NOMO-1 (cell line): ENCODE data around the gene TRIM67.
"Not testable (repeated sequence)": the region's sequence is repeated elsewhere in the genome, so short reads cannot be mapped to it uniquely, and the experiment has no call there.

Experiments
- DNase-seq, 2 experiments: peaks; one replicate each; lab custom pipeline; 2025; ENCODE audit not compliant: unreplicated experiment in 2 of 2; lab: John Stamatoyannopoulos, UW

The TRIM67 gene

DNA sequence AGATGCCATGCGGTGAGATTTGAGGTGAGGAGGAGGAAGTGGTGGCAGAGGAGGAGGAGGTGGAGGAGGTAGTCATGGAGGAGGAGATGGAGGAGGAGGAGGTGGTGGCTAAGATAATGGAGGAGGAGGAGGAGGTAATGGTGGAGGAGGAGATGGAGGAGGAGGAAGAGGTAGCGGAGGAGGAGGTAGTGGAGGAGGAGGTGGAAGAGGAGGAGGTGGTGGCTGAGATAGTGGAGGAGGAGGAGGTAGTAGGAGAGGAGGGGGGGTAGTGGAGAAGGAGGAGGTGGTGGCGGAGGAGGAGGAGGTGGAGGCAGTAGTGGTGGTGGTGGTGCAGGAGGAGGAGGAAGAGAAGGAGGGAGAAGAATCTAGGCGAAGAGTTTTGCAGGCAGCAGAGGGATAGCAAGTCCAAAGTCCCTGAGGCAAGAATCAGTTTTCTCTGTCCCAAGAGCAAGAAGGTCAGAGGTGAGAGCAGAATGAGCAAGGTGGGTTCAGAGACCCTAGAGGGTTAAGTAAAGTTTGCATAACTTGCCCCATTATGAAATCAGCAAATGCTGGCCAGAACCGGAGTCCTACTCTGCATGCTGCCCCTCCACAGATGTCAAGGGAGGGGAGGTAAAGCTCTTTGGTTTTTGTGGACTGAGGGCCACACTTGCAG lies 40.2 kb downstream of the TRIM67 start:
- DNase-seq, result no peak

DNA sequence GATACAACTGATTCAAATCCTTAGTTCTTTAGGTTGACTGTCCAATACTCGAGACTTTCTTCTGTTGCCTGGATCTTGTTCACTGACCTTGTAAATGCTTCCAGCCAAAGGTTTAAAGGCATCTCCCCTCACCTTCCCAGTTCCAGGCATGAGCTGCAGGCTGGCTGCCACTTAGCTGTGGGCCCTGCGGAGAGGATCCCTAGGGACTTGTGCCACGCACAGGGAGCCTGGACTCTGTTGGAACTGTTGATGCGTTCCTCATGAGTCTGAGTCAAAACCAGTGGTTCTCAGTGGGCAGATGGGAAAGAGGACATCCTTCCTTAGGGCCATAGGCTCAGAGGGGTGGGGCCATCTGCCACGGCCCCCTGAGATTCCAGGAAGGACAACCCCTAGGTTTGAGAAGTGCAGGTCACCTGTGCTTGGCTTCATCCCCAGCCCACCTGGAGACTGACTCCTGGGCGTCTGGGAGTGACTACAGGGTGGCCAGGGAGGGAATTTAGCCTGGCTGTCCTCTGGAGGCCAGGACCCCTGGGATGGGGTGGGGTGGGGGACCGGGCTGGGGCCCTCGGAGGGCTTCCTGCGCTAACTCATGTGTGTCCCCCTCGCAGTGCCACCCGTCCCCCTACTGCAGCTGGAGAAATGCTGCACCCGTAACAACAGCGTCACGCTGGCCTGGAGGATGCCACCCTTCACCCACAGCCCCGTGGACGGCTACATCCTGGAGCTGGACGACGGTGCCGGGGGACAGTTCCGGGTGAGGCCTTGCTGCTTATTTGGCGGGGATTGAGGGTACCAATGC lies 41.6 kb downstream of the TRIM67 start:
- DNase-seq, result no peak

DNA sequence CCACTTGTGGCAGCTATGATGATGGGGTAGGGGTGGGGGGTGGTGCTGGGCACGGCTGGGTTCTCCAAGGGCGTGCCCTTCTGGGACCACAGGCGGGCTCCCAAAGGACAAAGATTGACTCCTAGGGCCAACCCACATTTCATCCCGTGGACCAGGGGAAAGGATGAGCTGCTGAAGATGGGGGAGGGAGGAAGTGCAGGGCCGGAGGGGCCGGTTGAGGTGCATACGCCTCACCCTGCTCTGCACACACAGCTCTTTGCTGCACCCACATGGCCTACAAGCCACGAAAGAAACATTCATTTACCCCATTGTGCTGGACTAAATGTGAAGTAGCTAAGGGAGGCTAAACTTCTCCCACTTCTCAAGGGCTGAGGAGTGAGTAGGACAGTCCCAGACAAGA lies 45.0 kb downstream of the TRIM67 start:
- no peak for DNase-seq

DNA sequence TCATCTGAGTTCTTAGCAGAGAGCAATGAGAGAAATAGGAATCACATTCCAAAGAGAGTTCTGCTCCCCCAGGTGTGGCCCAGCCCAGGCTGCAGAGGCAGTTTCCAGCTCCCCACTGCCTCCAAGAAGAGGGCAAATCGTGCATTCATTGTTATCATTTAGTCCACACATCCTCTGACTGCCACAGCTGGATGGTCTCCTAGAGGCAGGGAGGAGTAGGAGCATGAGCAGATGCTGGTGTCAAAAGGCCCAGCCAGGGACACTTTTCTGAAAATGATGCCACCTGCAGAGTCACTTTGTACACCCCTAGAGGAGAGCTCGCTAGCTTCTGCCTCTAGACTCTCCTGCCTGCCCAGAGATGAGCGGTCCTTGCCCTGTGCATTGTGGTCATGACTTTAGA lies 45.6 kb downstream of the TRIM67 start:
- DNase-seq, result no peak

DNA sequence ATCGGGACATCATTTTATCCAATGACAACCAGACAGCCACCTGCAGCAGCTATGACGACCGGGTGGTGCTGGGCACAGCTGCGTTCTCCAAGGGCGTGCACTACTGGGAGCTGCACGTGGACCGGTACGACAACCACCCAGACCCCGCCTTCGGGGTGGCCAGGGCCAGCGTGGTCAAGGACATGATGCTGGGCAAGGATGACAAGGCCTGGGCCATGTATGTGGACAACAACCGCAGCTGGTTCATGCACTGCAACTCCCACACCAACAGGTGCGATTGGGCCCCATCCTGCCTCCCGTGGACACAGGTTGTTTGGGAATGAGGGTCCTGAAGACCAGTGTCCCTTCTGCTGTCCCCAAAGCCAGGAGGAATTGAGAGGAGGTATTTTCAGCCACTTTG lies 47.1 kb downstream of the TRIM67 start:
- no peak for DNase-seq

DNA sequence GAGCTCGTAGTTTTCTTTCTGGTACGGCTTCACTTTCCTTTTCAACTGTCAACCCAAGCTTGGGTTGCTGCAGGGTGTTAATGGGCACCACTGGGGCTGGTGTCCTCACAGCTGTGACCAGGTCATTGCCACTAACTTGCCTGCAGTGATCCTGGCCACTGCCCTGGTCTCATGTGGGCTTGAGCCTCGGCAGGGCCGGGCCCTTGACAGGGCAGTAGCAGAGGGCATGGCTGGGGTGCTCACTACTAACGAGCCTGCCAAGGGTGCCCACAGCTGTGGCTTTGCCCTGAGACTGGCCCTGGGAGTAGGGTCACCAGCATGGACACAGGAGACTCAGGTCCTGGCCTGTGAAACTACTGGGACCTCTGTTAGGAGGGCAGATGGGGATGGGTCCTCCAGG lies 47.7 kb downstream of the TRIM67 start:
- DNase-seq, result no peak

DNA sequence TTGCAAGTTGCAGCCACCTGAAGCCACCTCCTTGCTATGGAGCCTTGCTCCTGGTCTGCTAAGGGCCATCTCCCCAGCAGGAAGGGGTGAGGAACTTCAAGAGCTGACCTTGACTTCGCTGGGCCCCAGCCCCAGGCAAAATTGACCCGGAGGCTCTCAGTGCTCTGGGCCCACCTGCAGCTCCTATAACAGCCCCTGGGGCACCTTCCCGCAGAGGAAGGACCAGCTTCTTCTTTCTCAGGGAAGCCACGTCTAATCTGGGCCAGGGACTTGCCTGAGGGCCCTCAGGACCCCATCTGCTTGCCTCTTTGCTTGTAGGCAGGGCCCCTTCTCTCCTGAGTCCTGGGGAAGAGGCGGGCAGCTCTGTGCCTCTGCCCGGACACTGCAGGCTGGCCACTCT lies 48.3 kb downstream of the TRIM67 start:
- DNase-seq, result no peak

DNA sequence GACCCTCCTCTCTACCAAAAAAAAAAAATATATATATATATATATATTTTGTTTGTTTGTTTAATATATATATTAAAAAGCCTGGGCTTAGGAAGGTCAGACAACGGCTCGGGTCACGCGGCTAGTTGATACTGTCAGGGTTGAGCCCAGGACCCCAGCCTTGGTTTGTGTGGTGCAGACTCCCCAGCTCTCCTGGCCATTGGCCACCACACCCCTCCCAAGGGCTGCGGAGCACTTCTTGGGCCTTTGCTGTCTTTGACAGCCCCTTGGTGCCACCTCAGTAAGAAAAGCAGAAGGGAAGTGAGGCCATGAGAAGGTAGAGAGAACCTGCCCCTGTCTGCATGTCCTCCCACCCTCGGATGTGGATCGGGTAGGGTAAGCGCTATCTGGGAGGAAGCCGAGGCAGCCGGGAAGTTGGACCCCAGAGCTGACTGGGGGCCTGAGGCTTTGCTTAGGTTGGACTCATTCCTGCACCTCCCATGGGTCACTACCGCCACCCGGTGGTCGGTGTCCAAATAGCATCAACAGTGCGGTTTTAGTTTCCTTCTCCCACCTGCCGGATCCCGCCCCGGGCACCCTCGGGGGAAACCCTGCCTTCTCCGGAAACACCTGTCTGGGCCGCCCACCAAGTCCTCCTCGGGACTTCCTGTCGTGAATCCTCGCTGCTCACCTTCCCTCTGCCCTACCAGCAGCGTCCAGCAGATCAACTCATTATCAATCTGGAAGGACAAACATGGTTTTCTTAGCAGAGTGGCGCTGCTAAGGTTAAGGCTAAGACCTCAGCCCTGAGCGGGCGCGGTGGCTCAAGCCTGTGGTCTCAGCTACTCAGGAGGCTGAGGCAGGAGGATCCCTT lies 49.4 kb downstream of the TRIM67 start:
- peak; percentile 48 to 49 for DNase-seq

DNA sequence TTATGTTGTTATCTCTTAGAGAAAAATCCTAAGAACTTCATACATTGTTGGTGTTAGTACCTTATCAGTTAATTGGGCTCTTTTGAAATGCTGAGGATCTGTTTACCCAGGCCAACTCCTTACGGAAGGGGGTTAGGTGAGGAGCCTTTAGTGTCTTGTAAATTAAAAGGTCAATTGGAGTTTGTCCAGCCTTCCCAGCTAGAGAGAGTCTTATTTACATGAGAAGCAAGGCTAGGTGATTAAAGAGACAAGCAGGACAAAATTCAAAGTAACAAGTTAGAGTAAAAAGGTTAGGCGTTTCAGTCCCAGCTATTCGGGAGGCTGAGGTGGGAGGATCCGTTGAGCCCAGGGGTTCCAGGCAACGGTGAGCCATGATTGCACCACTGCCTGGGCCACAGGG lies 50.4 kb downstream of the TRIM67 start:
- DNase-seq, result not testable (repeated sequence)

DNA sequence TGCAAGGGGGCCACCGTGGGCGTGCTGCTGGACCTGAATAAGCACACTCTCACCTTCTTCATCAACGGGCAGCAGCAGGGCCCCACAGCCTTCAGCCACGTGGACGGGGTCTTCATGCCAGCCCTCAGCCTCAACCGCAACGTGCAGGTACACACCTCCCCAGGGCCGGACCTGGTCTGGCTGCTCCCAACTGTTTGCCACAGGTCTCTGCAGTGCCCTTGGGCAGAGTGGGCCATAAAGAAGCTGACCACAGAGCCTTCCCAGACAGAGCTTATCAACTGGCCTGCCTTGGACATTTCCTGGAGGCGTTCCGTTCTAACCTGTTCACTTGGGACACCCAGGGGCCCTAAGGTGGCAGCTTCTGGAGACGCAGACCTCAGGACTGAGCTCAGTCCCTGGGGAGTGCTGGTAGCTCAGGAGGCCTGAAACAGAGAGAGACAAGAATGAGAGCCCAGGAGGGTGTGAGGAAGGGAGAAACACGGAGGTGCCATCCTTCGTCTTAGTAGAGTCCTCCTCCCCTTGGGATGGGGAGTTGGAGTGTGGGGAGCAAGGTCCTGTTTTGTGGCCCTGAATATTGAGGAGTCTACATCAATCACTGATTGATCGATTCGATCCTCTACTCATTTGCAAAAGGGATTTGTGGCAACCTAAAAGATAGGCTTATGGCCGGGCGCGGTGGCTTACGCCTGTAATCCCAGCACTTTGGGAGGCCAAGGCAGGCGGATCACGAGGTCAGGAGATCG lies 52.1 kb downstream of the TRIM67 start:
- DNase-seq, result no peak

DNA sequence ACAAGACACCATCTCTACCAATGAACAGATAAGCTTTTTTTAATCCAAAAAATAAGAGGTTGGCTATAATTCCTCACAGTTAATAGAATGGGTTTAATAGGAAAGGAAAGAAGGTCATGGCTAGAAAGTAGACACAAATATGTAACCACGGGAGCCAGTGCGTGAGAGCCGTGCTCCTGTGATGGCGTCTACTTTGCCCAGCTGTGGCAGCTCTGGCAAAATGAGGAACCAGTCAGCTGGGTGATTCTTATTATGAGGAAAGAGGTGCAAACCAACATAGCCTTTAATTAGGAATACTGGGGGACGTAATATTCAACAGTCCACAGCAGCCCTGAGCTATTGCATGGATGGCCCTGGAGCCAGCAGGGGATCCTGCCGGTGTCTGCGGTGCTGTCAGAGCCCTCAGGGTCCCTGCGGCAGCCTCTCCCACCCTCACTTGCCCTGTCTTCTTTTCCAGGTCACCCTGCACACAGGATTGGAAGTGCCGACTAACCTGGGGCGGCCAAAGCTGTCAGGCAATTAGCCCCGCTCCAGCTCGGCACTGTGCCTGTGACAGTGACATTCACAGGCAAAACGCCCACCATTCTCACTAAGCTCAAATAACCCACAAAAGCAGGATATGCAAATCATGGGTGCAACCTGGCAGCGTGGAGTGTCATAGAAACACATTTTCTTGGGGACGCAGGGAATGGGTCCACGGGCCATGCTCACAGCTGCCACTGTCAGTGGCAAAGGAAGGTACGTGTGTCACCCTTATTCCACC lies 53.2 kb downstream of the TRIM67 start:
- DNase-seq, result peak; percentile 5 to 12

DNA sequence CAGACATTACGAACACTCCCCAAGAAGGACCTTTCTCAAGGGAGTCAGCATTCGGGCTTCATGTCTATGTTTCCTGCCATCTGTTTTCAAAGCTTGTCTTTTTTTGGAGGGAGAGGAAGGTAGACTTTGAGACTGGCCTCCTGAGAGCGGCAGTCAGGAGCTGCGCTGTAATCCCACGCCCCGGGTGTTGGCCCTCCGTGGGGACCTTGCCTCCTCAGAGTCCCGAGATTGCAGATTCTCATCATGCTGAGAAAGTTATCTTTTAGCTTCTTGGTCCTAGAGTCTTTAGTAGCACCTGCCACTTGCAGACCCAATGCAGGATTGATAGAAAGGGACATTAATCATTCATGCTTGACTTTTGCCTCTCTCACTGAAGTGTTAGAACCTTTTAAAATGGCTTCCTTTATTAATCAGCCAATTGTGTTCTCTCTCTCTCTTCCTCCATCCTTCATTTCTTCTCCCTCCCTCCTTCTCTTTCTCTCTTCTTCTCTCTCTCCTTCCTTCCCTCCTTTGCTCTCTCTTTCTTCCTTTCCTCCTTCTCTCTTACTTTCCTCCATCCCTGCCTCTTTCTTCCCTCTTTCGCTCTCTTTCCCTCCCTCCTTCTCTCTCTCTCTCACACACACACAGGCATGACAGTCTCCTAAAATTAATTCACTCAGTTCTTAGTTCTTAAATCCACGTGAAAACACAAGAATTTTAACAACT lies 54.0 kb downstream of the TRIM67 start:
- DNase-seq, result no peak

DNA sequence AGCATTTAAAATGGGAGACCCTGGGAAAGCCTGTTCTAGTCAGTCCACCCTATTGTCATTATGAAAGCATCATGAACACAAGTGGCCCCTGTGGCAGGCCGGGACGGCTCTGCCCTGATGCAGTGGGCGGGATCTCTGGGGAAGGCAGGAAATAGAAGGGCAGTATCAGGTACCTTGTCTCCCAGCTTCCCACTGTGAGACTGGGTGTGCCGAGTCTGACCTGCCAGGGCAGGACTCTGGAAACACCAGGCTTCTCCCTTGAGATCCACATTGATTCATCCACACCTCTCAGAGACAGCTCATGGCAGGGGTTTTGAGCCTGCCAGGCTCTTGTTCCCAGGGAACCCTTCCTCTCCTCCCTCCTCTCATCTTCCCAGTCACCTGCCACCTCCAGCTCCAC lies 54.6 kb downstream of the TRIM67 start:
- no peak for DNase-seq

DNA sequence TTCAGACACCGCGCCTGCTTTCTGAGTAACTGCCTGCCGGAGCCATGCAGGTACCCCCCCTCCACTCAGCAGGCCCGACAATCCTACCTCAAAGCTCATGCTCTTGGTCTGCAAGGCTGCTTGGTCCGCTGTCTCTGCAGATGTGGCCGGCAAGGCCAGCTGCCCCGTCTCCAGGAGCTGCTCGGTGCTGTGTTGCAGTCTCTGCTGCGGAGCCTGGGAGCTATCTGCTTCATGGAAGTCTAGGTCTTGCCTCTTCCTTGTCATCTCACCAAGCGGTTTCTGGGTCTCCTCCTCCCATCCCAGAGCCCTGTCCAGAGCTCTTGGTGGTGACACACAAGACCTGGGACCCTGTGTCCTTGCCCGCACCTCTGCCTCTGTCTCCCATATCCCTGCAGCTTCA lies 55.2 kb downstream of the TRIM67 start:
- no peak for DNase-seq

DNA sequence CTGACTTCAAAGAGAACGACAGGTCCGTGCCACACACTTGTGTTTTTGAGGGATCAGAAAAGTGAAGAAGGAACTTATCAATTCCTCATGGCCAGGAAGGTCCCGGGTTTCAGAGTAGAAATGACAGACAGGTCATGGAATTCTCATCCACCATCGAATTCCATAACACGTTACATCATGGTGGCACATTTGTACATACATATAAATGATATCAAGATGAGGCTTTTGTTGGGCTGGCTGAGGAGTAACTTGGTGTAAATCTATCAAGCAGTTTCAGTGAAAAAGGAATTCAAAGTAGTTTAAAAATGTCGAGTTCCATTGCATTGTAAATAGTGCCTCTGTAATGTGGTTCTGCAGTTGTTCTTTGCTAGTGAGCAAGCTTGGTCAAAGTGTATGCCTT lies 56.2 kb downstream of the TRIM67 start:
- no peak for DNase-seq

DNA sequence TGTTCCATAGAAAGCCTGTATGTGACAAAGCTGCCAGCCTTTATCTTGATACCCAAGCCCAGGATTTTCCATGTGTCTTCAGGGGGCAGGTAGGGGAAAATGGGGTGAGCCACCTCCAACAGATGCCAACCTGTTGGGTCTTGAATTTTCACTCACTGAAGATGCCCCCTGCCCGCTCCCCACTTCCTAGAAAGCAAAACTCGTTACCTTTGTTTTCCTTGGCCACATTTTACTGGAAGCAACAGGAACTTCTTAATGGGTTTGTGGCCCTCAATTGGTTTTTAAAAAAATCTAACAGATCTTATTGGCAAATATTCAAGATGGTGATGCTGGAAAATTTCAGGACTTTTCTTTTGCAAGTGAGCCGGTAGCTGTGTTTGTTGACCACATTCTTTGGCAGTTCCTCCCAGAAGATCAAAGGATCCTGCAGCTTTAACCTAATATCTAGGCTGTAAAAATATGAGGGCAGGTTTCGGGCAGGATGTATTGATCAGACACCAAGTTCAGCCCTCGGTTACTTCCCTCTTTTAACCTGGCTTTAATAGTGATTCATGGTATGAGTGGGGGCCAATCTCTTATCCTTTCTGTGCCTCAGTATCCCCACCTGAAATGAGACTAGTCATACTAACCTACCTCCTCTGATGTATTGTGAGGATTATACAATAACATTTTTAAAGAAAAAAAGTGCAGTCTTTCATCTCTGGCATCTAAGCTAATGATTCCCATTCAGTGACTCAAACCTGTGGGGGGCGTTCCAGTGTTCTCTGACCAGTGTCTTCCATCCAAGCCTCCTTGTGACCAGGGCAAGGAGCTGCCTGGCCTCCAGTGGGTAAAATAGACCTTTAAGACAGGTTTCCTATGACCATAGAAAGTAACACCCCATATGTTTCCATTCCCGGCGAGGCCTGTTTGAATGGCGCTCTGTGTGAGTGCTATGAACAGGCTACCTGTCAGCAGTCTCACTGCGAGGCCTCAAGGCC lies 57.9 kb downstream of the TRIM67 start:
- DNase-seq, result no peak

DNA sequence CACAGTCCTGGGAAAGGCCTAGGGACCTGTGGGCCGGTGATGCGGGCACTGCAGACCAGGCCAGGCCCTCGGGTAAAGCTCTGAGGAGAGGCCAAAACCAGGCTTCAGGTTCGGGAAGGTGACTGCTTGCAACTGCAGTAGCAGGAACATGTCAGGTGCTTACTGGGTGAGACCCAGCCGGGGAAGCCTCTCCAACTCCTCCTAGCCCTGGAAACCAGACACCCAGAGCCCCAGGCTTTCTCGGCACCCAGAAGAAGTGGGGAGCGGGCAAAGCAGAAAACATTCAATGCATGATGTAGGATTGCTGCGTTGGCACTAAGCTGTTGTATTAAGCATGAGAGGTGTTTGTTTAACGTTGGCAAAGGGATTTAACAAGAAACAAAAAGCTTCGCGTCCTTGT lies 58.9 kb downstream of the TRIM67 start:
- no peak for DNase-seq

DNA sequence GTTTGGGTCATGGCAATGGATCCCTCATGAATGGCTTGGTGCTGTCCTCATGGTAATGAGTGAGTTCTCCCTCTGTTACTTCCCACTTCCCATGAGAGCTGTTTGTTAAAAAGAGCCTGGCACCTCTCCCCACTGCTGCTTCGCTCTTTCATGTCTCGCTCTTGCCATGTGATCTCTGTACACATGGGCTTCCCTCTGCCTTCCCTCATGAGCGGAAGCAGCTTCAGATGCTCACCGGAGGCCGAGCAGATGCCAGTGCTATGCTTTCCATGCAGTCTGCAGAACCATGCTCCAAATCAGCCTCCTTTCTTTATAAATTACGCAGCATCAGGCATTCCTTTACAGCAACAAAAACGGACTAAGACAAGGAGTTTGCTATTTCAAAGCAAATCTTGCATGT lies 64.3 kb downstream of the TRIM67 start:
- no peak for DNase-seq
